ENCODE data around the gene DAPK2.

DAPK2 gene

GRCh38 chr15:64051407-64052259, 5.3 kb upstream of the DAPK2 start:
- no peak for TF ChIP-seq CTCF (IDR thresholded peaks at IDR 0.05; ENCODE audit: insufficient read depth, missing control alignments)
- no peak for FAIRE-seq
- no peak for DNase-seq (ENCODE audit: insufficient read length, low spot score)

DNA sequence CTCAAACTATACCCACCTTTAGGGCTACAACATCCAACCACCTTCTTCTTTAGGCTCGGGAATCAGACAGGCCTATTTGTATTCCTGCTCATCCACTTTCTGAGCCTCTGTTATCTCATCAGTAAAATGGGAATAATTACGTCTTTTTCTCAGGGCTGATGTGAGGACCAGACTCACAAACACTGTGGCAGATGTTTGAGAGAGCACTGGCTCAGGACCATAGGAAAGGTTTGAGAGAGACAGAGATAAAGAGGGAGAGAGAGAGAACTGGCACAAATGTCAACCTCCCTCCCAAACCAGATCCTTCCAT, 4.8 kb upstream of the DAPK2 start:
- no peak for DNase-seq (ENCODE audit: insufficient read length, low spot score)
- no peak for TF ChIP-seq CTCF (IDR thresholded peaks at IDR 0.05; ENCODE audit: insufficient read depth, missing control alignments)
- no peak for FAIRE-seq

DNA sequence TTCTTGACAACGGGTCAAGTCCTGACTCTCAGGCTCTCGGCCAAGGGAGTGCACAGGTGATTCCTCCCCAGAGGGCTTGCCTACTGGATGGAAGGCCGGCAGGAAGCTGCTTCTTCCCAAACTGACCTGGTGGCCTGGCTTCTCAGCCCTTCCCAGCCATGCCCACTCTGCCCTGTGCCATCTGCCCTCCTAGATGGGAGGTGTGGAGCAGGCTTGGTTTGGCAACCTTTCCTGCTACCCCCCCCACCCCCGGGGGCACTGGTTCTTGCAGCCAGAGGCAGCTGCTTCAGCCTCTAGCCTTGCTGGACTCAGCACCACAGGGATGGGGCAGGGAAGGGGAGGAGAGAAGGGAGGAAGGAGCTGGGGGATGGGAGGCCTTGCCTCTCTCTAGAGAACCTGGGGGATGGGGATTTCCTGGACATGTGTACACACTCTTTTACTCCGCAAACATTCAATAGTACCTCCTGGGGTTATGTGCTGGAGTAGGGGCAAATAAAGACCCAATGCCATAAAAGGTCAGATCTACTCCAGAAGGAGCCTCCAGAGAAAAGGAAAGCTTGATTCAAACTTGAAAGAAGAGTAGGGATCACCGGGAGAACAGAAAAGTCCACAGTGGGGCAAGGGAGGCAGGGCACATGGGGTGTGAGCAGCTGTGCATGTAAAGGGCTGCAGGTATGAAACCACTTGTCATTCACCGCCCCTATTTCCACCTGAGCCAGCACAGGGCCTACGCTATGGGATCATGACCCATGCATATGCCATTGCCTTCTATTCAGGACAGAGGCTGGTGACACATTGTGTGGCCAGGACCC, 4.2 kb upstream of the DAPK2 start:
- TF ChIP-seq CTCF (IDR thresholded peaks at IDR 0.05; ENCODE audit: insufficient read depth, missing control alignments) = no peak
- FAIRE-seq (no peak), DNase-seq (ENCODE audit: insufficient read length, low spot score) (no peak)

GRCh38 chr15:64048781-64049460, 2.6 kb upstream of the DAPK2 start:
- DNase-seq (ENCODE audit: insufficient read length, low spot score) (no peak), FAIRE-seq (no peak)
- no peak for TF ChIP-seq CTCF (IDR thresholded peaks at IDR 0.05; ENCODE audit: insufficient read depth, missing control alignments)

- DNase-seq (ENCODE audit: insufficient read length, low spot score) (no peak), FAIRE-seq (no peak)
- TF ChIP-seq CTCF (IDR thresholded peaks at IDR 0.05; ENCODE audit: insufficient read depth, missing control alignments) = no peak
Measured at GRCh38 chr15:64045774-64046420, 388 bp downstream of the DAPK2 start.

DNA sequence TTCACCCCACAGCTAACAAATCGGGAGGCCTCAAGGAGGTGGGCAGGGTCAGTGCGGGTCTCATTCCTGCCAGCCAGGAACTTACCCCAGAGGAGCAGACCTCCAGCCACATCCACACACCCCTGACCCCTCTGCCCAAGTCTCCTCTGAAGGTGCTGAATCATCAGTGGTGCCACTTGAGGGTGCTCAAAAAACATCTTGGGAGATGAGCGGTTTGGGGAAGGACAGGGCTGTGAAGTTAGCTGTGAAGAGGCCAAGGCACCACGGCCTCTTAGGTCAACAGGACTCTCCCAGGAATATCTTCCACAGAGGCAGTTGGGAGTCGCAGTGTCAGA, 1.2 kb downstream of the DAPK2 start:
- FAIRE-seq (no peak), DNase-seq (ENCODE audit: insufficient read length, low spot score) (no peak)
- no peak for TF ChIP-seq CTCF (IDR thresholded peaks at IDR 0.05; ENCODE audit: insufficient read depth, missing control alignments)
